Spleen (tissue), 7 donors: ENCODE data around the gene APBB2.

Experiments
- CTCF ChIP-seq, 11 experiments: fragments of 200-600 bp in 7 of 11; fragments of 450-650 bp in 4 of 11; sonication (generic) in 4 of 11; IDR thresholded peaks in 8 of 11; conservative IDR thresholded peaks in 3 of 11; 1 replicate in 7 of 11; 2 replicates in 4 of 11; pipeline versions ENCODE4 v1.4.0 to v1.8.0; 2016 to 2021; ENCODE audit warnings: antibody characterized with exemption in 11 of 11, inconsistent platforms in 4 of 11, mild to moderate bottlenecking in 1 of 11
- POLR2A ChIP-seq, 3 donors: fragments of 450-650 bp; IDR thresholded peaks; one replicate each; pipeline ENCODE4 v1.5.1; 2017; ENCODE audit warnings: antibody characterized with exemption in 3 of 3, mild to moderate bottlenecking in 1 of 3
- POLR2AphosphoS5 ChIP-seq, 3 donors: sonication (generic); formaldehyde crosslinking; IDR thresholded peaks; one replicate each; pipeline ENCODE4 v1.5.1; 2017; ENCODE audit warnings: antibody characterized with exemption in 3 of 3
- donor health status: DM: no; HTN: no; CAD: no; lungs with moderate emphysema.
- donor health status: DM: no; HTN: no; CAD: no.
- donor health status: DM: no; HTN: no; CAD: no.

GRCh38 chr4:41158756-41159155 lies 55.6 kb downstream of the APBB2 start:
- TF ChIP-seq CTCF (IDR thresholded peaks at IDR 0.05 in 8 of 11, conservative IDR thresholded peaks at IDR 0.05 in 3 of 11): no peak
- TF ChIP-seq POLR2AphosphoS5 (IDR thresholded peaks at IDR 0.05): no peak
- TF ChIP-seq POLR2A (IDR thresholded peaks at IDR 0.05): no peak
